Coronary artery (tissue), 2 donors: ENCODE results near the gene ZMIZ1.
A peak's percentile ranks its signal among the peaks of the same experiment; 100 is the strongest.

Experiments
- DNase-seq: peaks from one replicate; pipeline ENCODE4 v3.0.0-alpha.2; 2017; ENCODE audit warnings: low spot score
- H3K27ac ChIP-seq, 2 donors: fragments of 200-600 bp; sonication (generic); one replicate each; pipeline ENCODE4 v1.5.1; 2016 to 2019
- H3K4me3 ChIP-seq: fragments of 200-600 bp; sonication (generic); 2 replicates; pipeline ENCODE4 v1.5.1; 2016; ENCODE audit warnings: mild to moderate bottlenecking, moderate library complexity
- TF ChIP-seq, protein P1 (sequence below): fragments of 200-600 bp; sonication (generic); IDR thresholded peaks from one replicate; pipeline ENCODE4 v1.5.1; 2019; ENCODE audit warnings: antibody characterized with exemption

The ZMIZ1 gene

DNA sequence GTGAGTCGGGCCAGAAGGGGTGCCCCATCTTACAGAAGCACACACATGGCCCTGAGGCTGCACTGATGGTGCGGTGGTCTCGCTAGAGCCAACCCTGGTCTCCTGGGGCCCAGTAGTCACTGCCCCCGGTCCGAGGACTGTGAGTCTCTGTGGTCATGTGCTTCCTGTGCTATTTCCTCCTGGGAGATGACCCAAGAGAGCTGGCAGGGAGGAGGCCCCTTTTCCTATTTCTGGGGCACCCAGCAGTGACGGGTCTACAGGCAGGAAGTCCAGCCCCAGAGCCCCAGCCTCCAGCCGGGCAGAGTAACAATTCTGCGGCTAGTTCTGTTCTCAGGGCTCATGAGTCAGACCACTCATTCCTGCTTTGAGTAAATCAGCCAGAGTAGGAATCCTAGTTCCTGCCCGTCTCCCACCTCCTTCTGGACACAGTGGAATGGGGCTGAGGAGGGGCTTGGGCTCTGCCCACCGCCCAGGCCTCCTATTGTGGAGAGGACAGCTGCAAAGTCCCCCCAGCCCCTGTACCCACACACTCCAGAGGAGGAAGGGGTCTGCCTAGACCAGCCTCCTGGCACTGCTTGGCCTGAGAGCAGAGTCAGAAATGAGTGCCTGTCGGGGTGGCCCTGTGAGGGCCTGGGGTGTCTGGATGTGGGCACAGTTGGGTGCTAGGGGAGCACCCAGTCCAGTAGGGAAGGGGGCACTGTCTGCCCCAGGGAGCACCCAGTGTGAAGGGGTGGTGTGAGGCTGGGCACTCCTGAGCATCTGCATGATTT, 198.0 kb downstream of the ZMIZ1 start:
- peak; percentile 93 for DNase-seq
- TF ChIP-seq, protein P1, sequence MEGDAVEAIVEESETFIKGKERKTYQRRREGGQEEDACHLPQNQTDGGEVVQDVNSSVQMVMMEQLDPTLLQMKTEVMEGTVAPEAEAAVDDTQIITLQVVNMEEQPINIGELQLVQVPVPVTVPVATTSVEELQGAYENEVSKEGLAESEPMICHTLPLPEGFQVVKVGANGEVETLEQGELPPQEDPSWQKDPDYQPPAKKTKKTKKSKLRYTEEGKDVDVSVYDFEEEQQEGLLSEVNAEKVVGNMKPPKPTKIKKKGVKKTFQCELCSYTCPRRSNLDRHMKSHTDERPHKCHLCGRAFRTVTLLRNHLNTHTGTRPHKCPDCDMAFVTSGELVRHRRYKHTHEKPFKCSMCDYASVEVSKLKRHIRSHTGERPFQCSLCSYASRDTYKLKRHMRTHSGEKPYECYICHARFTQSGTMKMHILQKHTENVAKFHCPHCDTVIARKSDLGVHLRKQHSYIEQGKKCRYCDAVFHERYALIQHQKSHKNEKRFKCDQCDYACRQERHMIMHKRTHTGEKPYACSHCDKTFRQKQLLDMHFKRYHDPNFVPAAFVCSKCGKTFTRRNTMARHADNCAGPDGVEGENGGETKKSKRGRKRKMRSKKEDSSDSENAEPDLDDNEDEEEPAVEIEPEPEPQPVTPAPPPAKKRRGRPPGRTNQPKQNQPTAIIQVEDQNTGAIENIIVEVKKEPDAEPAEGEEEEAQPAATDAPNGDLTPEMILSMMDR, result no peak
- Histone ChIP-seq H3K27ac (peak overlapping the region; percentile 90 to 93), H3K4me3 (peak overlapping the region; percentile 53)

DNA sequence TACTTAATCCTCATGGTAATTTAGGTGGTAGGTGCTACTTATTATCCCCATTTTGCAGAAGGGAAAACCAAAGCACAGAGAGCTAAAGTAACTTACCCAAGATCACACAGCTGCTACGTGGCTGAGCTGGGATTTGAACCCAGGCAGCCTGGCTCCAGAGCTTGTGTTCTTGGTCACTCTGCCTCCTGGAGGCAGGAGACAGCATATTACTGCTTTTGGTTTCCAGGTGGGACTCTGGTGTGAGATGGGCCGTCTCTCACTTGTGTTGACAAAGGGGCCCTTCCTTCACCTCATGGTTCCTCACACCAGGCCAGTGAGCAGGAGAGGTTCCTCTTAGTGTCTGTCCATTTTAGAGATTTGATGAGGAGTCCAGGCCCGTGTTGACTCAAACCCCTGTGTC, 198.7 kb downstream of the ZMIZ1 start:
- H3K27ac ChIP-seq, result peak overlapping the region; percentile 90 to 93
- DNase-seq, result no peak
- no peak overlapping the region for H3K4me3 ChIP-seq
- TF ChIP-seq, protein P1, result no peak

DNA sequence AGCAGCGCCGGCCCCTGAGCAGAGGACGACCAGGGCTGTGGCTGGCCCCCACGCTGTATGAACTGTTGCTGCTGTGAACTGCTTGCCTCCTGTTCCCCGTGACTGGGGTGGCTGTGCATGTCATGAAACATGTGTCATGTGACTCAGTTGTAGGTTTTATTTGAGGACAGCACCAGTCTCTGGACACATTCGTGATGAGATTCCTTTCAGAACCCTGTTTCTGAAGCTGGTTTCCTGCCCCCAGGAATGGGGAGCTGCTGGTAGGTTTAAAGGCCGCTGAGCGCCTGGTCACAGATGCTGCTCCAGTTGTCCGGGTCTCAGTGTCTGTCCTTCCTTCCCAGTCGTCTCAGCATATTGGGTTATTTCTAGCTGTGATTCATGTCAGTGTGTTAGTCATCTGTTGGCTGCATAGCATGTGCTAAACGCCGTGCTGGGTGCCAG, 199.4 kb downstream of the ZMIZ1 start:
- H3K4me3 ChIP-seq, result no peak overlapping the region
- peak overlapping the region; percentile 90 to 93 for H3K27ac ChIP-seq
- no peak for DNase-seq
- TF ChIP-seq, protein P1, result no peak

DNA sequence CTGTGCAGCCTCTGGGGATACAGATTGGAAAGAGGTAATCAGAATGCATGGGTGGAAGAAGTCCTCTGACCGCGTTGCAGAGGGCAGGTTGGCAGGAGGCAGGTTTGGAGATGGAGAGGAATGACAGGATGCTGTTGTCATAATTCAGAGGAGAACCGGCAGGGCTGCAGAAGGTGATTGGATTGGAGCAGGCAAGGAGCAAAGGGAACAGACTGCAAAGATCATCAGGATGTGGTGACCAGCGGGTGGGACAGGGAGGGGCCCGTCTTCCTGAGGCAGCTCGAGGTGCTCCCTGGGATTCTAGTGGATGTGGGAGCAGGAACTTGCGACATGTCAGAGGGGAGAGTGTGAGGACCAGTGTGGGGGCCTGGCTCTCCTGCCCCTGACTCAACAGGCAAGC, 200.0 kb downstream of the ZMIZ1 start:
- peak overlapping the region in 1 of 2 donors; percentile 93 for H3K27ac ChIP-seq
- DNase-seq, result no peak
- TF ChIP-seq, protein P1, result no peak
- H3K4me3 ChIP-seq, result no peak overlapping the region

DNA sequence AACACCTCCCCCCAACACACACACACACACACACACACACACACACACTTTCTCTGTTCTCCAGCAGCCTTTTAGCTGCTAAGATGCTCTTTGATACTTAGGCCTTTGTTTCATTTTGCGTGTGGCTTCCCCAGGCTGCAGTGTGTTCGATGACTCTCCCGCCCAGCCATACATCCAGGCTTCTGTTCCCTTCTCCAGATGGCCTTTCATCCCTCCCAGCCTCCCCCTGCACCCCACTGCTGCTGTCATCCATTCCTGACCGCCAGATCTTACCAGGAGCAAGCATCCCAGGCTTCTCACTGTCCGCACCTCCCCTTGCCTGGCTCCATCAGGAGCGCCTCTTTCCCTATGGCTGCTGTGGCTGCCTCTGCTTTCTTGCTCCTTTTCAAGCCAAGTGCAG, 200.7 kb downstream of the ZMIZ1 start:
- Histone ChIP-seq H3K4me3 (no peak overlapping the region), H3K27ac (no peak overlapping the region)
- DNase-seq, result no peak
- TF ChIP-seq, protein P1, result no peak

DNA sequence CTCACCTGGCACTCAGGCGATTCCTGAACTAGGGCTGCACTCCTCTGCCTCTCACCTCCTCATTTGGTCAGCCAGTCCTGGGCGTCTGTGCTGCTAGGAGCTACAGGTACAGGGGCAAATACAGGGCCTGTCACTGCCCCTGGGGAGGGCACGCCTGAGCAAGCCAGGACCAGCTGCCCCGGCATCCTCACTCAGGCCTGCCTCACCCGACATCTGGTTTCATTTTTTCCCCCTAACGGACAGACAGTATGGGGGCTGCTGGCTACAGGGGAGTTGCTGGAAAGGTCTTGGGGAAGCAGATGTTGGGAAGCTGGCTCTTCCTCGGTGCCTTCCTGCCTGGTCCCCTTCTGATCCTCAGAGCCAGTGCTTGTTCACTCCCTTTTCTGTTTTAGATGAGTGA, 201.2 kb downstream of the ZMIZ1 start:
- TF ChIP-seq, protein P1, result no peak
- H3K4me3 ChIP-seq, result no peak overlapping the region
- DNase-seq, result no peak
- peak overlapping the region in 1 of 2 donors; percentile 4 for H3K27ac ChIP-seq
